ENCODE data around the gene SUSD1.

Gene SUSD1

DNA sequence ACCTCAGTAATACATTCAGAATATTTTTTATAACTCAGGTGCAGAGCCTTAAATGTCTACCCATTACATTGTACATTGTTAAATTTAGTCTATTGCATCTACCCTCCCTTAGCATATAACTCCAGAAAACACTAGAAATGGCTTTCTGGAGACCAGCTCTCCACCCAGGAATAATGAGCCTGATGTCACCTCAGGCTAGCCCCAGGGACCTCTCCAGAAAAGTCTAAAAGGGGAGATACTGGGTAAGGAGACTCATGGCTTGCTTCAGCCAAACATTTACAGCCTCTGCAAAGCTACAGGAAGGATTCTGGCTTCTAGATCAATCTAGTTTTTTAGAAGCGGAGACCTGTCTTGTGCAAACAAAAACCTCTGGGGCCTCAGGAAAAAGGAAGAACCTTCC, 13.8 kb upstream of the SUSD1 start:
- Histone ChIP-seq H3K4me1 (ENCODE audit: insufficient read depth, low read length) (no peaks in the 10 kb centered on the region), H3K27ac (ENCODE audit: low read length) (no peak overlapping the region), H3K79me2 (ENCODE audit: insufficient read depth, low read length) (no peaks in the 10 kb centered on the region), H2AFZ (ENCODE audit: low read depth, low read length) (no peak overlapping the region), H3K9me3 (ENCODE audit: insufficient read depth, low read length, severe bottlenecking) (no peaks in the 10 kb centered on the region), H3K9ac (ENCODE audit: low read depth, low read length) (no peak overlapping the region), H3K27me3 (ENCODE audit: insufficient read depth, low read length, poor library complexity) (no peaks in the 10 kb centered on the region), H3K36me3 (ENCODE audit: insufficient read depth, low read length) (no peaks in the 10 kb centered on the region), H4K20me1 (ENCODE audit: insufficient read depth, low read length) (no peaks in the 10 kb centered on the region), H3K4me2 (ENCODE audit: insufficient read depth, low read length) (no peak overlapping the region), H3K4me3 (ENCODE audit: low read depth in 1 of 2, low read length in 2 of 2) (no peak overlapping the region)
- ATAC-seq (ENCODE audit: insufficient read depth, low read depth) = no peak
- no peak for TF ChIP-seq EZH2 (IDR thresholded peaks at IDR 0.05; ENCODE audit: borderline replicate concordance, low read depth, low read length, severe bottlenecking)
- TF ChIP-seq, protein P1, sequence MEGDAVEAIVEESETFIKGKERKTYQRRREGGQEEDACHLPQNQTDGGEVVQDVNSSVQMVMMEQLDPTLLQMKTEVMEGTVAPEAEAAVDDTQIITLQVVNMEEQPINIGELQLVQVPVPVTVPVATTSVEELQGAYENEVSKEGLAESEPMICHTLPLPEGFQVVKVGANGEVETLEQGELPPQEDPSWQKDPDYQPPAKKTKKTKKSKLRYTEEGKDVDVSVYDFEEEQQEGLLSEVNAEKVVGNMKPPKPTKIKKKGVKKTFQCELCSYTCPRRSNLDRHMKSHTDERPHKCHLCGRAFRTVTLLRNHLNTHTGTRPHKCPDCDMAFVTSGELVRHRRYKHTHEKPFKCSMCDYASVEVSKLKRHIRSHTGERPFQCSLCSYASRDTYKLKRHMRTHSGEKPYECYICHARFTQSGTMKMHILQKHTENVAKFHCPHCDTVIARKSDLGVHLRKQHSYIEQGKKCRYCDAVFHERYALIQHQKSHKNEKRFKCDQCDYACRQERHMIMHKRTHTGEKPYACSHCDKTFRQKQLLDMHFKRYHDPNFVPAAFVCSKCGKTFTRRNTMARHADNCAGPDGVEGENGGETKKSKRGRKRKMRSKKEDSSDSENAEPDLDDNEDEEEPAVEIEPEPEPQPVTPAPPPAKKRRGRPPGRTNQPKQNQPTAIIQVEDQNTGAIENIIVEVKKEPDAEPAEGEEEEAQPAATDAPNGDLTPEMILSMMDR (IDR thresholded peaks at IDR 0.05; ENCODE audit: borderline replicate concordance, extremely low read depth, low read length, poor library complexity, severe bottlenecking) = no peak
- no peak for DNase-seq

GRCh38 chr9:112187404-112187803, 12.3 kb upstream of the SUSD1 start:
- Histone ChIP-seq H3K79me2 (ENCODE audit: insufficient read depth, low read length) (no peaks in the 10 kb centered on the region), H4K20me1 (ENCODE audit: insufficient read depth, low read length) (no peaks in the 10 kb centered on the region), H3K4me3 (ENCODE audit: low read depth in 1 of 2, low read length in 2 of 2) (no peak overlapping the region), H3K9me3 (ENCODE audit: insufficient read depth, low read length, severe bottlenecking) (no peaks in the 10 kb centered on the region), H3K4me1 (ENCODE audit: insufficient read depth, low read length) (no peaks in the 10 kb centered on the region), H3K9ac (ENCODE audit: low read depth, low read length) (no peak overlapping the region), H3K36me3 (ENCODE audit: insufficient read depth, low read length) (no peaks in the 10 kb centered on the region), H3K27ac (ENCODE audit: low read length) (no peak overlapping the region), H3K27me3 (ENCODE audit: insufficient read depth, low read length, poor library complexity) (no peaks in the 10 kb centered on the region), H3K4me2 (ENCODE audit: insufficient read depth, low read length) (no peak overlapping the region), H2AFZ (ENCODE audit: low read depth, low read length) (no peak overlapping the region)
- no peak for ATAC-seq (ENCODE audit: insufficient read depth, low read depth)
- TF ChIP-seq EZH2 (IDR thresholded peaks at IDR 0.05; ENCODE audit: borderline replicate concordance, low read depth, low read length, severe bottlenecking) = no peak
- TF ChIP-seq, protein P1 (IDR thresholded peaks at IDR 0.05; ENCODE audit: borderline replicate concordance, extremely low read depth, low read length, poor library complexity, severe bottlenecking) = no peak
- DNase-seq = no peak

DNA sequence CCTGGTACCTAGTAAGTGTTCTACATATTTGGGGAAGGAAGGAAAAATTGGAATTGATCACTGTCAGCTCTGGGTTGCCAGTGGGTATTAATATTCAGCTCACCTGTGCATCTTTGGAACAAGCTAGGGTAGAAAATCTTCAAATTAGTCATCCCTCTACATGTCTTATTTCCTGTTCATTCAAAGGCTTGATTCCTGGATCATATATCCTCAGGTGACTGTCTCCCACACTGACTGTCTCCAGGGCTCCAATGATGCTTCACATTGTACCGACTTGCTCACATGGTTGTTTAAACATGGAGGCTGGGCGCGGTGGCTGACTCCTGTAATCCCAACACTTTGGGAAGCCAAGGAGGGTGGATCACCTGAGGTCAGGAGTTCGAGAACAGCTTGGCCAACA, 11.6 kb upstream of the SUSD1 start:
- H3K4me1 ChIP-seq (ENCODE audit: insufficient read depth, low read length) = no peaks in the 10 kb centered on the region
- no peaks in the 10 kb centered on the region for H3K9me3 ChIP-seq (ENCODE audit: insufficient read depth, low read length, severe bottlenecking)
- no peak overlapping the region for H2AFZ ChIP-seq (ENCODE audit: low read depth, low read length)
- H3K9ac ChIP-seq (ENCODE audit: low read depth, low read length) = no peak overlapping the region
- TF ChIP-seq EZH2 (IDR thresholded peaks at IDR 0.05; ENCODE audit: borderline replicate concordance, low read depth, low read length, severe bottlenecking) = no peak
- TF ChIP-seq, protein P1 (IDR thresholded peaks at IDR 0.05; ENCODE audit: borderline replicate concordance, extremely low read depth, low read length, poor library complexity, severe bottlenecking) = no peak
- no peaks in the 10 kb centered on the region for H3K79me2 ChIP-seq (ENCODE audit: insufficient read depth, low read length)
- no peak overlapping the region for H3K4me3 ChIP-seq (ENCODE audit: low read depth in 1 of 2, low read length in 2 of 2)
- no peaks in the 10 kb centered on the region for H4K20me1 ChIP-seq (ENCODE audit: insufficient read depth, low read length)
- no peak overlapping the region for H3K4me2 ChIP-seq (ENCODE audit: insufficient read depth, low read length)
- no peaks in the 10 kb centered on the region for H3K27me3 ChIP-seq (ENCODE audit: insufficient read depth, low read length, poor library complexity)
- no peak for DNase-seq
- H3K27ac ChIP-seq (ENCODE audit: low read length) = no peak overlapping the region
- H3K36me3 ChIP-seq (ENCODE audit: insufficient read depth, low read length) = no peaks in the 10 kb centered on the region
- no peak for ATAC-seq (ENCODE audit: insufficient read depth, low read depth)

DNA sequence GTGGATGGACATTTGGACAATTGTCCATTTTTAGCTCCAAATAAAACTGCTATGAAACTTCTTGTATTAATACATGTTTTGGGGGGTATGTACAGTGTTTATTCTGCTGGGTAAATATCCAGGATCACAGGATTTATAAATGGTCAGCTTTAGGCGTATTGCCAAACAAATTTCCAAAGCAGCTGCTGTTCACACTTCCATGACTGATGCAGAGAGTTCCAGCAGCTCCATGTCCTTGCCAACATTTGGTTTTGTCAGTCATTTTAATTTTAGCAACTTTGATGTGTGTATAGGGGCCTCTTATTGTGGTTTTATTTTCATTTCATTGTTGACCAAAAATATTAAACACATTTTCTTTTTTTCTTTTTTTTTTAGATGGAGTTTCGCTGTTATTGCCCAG, 9.8 kb upstream of the SUSD1 start:
- no peak for DNase-seq
- H3K4me2 ChIP-seq (ENCODE audit: insufficient read depth, low read length) = no peak overlapping the region
- H3K27me3 ChIP-seq (ENCODE audit: insufficient read depth, low read length, poor library complexity) = no peaks in the 10 kb centered on the region
- ATAC-seq (ENCODE audit: insufficient read depth, low read depth) = no peak
- H2AFZ ChIP-seq (ENCODE audit: low read depth, low read length) = no peak overlapping the region
- peaks cover 16% of the 10 kb centered on the region for H3K4me1 ChIP-seq (ENCODE audit: insufficient read depth, low read length)
- H3K27ac ChIP-seq (ENCODE audit: low read length) = no peak overlapping the region
- no peak overlapping the region for H3K9ac ChIP-seq (ENCODE audit: low read depth, low read length)
- TF ChIP-seq EZH2 (IDR thresholded peaks at IDR 0.05; ENCODE audit: borderline replicate concordance, low read depth, low read length, severe bottlenecking) = no peak
- TF ChIP-seq, protein P1 (IDR thresholded peaks at IDR 0.05; ENCODE audit: borderline replicate concordance, extremely low read depth, low read length, poor library complexity, severe bottlenecking) = no peak
- no peaks in the 10 kb centered on the region for H3K36me3 ChIP-seq (ENCODE audit: insufficient read depth, low read length)
- no peaks in the 10 kb centered on the region for H4K20me1 ChIP-seq (ENCODE audit: insufficient read depth, low read length)
- no peak overlapping the region for H3K4me3 ChIP-seq (ENCODE audit: low read depth in 1 of 2, low read length in 2 of 2)
- H3K79me2 ChIP-seq (ENCODE audit: insufficient read depth, low read length) = no peaks in the 10 kb centered on the region
- no peaks in the 10 kb centered on the region for H3K9me3 ChIP-seq (ENCODE audit: insufficient read depth, low read length, severe bottlenecking)

All from DND-41 (cell line).